ENCODE results near the gene SLC2A6. TPM values are rescaled to one million over a fixed set of nuclear protein-coding genes. Genes with fewer than 3 reads are reported as not detected.
A peak's percentile ranks its signal among the peaks of the same experiment; 100 is the strongest.

Gene SLC2A6
- total RNA-seq, 2 donors from 2014 or later: 1.6 to 2.9 TPM

GRCh38 chr9:133499892-133500270 is 21.0 kb upstream of the SLC2A6 start:
- intact Hi-C loops (cut with DNase I, micrococcal nuclease): no loop called here
- DNase-seq: no peak

GRCh38 chr9:133499132-133499891 is 20.4 kb upstream of the SLC2A6 start:
- intact Hi-C loops (cut with DNase I, micrococcal nuclease): no loop called here
- ATAC-seq (peak; percentile 81), DNase-seq (no peak)

More at GRCh38 chr9:133499892-133500270, 21.0 kb upstream of the SLC2A6 start:
- ATAC-seq: no peak

GRCh38 chr9:133496861-133497842 is 18.3 kb upstream of the SLC2A6 start:
- ATAC-seq (no peak), DNase-seq (no peak)
- intact Hi-C loops (cut with DNase I, micrococcal nuclease): no loop called here

GRCh38 chr9:133495327-133496293 is 16.7 kb upstream of the SLC2A6 start:
- intact Hi-C loops (cut with DNase I, micrococcal nuclease): no loop called here
- DNase-seq: no peak
- ATAC-seq: no peak

GRCh38 chr9:133494636-133495326 is 15.9 kb upstream of the SLC2A6 start:
- no peak for DNase-seq
- ATAC-seq: no peak
- intact Hi-C loops (cut with DNase I, micrococcal nuclease): no loop called here

GRCh38 chr9:133493845-133494540 is 15.1 kb upstream of the SLC2A6 start:
- intact Hi-C loops (cut with DNase I, micrococcal nuclease): no loop called here
- no peak for ATAC-seq
- DNase-seq: no peak

- ATAC-seq (no peak), DNase-seq (no peak)
- intact Hi-C loops (cut with DNase I, micrococcal nuclease): no loop called here
Observed at GRCh38 chr9:133493428-133493827, 14.5 kb upstream of the SLC2A6 start.

- ATAC-seq: no peak
- intact Hi-C loops (cut with DNase I, micrococcal nuclease): no loop called here
- no peak for DNase-seq
Observed at GRCh38 chr9:133492061-133493021, 13.4 kb upstream of the SLC2A6 start.

GRCh38 chr9:133491656-133491925 is 12.7 kb upstream of the SLC2A6 start:
- intact Hi-C loops (cut with DNase I, micrococcal nuclease): no loop called here
- no peak for DNase-seq
- no peak for ATAC-seq

- ATAC-seq: peak; percentile 52
- intact Hi-C loops (cut with DNase I, micrococcal nuclease): no loop called here
- no peak for DNase-seq
Observed at GRCh38 chr9:133490865-133491655, 12.2 kb upstream of the SLC2A6 start.

- no peak for DNase-seq
- intact Hi-C loops (cut with DNase I, micrococcal nuclease): no loop called here
- no peak for ATAC-seq
Observed at GRCh38 chr9:133490201-133490681, 11.3 kb upstream of the SLC2A6 start.

GRCh38 chr9:133489253-133490190 is 10.6 kb upstream of the SLC2A6 start:
- ATAC-seq (no peak), DNase-seq (no peak)
- intact Hi-C loops (cut with DNase I, micrococcal nuclease): loop anchor here (5.0 kb wide), 2 partner anchors 87 to 302 kb away; no protein-coding TSS in a partner anchor

- ATAC-seq (no peak), DNase-seq (no peak)
- intact Hi-C loops (cut with DNase I, micrococcal nuclease): loop anchor here (5.0 kb wide), 2 partner anchors 86 to 301 kb away; no protein-coding TSS in a partner anchor
Observed at GRCh38 chr9:133488686-133489252, 9.9 kb upstream of the SLC2A6 start.

GRCh38 chr9:133487331-133487725 is 8.4 kb upstream of the SLC2A6 start:
- DNase-seq (no peak), ATAC-seq (no peak)
- intact Hi-C loops (cut with DNase I, micrococcal nuclease): loop anchor here (2.0 to 5.0 kb wide), 3 partner anchors 81 to 300 kb away; no protein-coding TSS in a partner anchor
